OCI-LY7 (cell line): Measurements from ENCODE around the gene KCTD2. TPM values are rescaled to one million over a fixed set of nuclear protein-coding genes. Genes with fewer than 3 reads are reported as not detected.

ENCODE experiments used
- BruUV-seq: library from RNA; stranded (reverse); fragments of 400-500 nt; replicated peaks from 2 replicates; lab custom pipeline; 2021; lab: Mats Ljungman, UMichigan
- CTCF ChIA-PET: fragments of 300-600 bp; sonication (Branson Sonifier 250); formaldehyde crosslinking; loops from one replicate; lab custom pipeline; 2022; ENCODE audit warnings: antibody characterized with exemption; ENCODE audit not compliant: unreplicated experiment; lab: Charles Lee
- POLR2A ChIA-PET: fragments of 300-600 bp; sonication (Branson Sonifier 250); formaldehyde crosslinking; loops from one replicate; lab custom pipeline; 2022; ENCODE audit warnings: antibody characterized with exemption; lab: Charles Lee
- DNase-seq: peaks from one replicate; pipeline ENCODE4 v3.0.0-alpha.2; 2015; ENCODE audit warnings: low spot score
- H2AFZ ChIP-seq: fragments of 200-600 bp; sonication (generic), shearing (Covaris generic); 2 replicates; pipeline ENCODE4 v1.6.1; 2014; ENCODE audit warnings: mild to moderate bottlenecking, antibody characterized with exemption, low read length, moderate library complexity
- H3K27ac ChIP-seq: fragments of 200-600 bp; sonication (generic); 2 replicates; pipeline ENCODE4 v1.5.1; 2014; ENCODE audit warnings: mixed run types, low read depth, mild to moderate bottlenecking, moderate library complexity, low read length, inconsistent platforms; ENCODE audit not compliant: poor library complexity, severe bottlenecking
- H3K36me3 ChIP-seq: fragments of 200-600 bp; sonication (generic); 2 replicates; pipeline ENCODE4 v1.6.1; 2014; ENCODE audit warnings: mild to moderate bottlenecking, antibody characterized with exemption, low read length, moderate library complexity, mixed read lengths; ENCODE audit not compliant: insufficient read depth
- H3K4me1 ChIP-seq: fragments of 200-600 bp; sonication (generic); 2 replicates; pipeline ENCODE4 v1.5.1; 2014; ENCODE audit warnings: mild to moderate bottlenecking, low read length; ENCODE audit not compliant: insufficient read depth, poor library complexity, severe bottlenecking
- H3K4me2 ChIP-seq: fragments of 200-600 bp; sonication (generic); 2 replicates; pipeline ENCODE4 v1.6.1; 2014; ENCODE audit warnings: mild to moderate bottlenecking, low read length
- H3K4me3 ChIP-seq: fragments of 200-600 bp; sonication (generic); 2 replicates; pipeline ENCODE4 v1.5.1; 2014; ENCODE audit warnings: mild to moderate bottlenecking, low read depth, low read length; ENCODE audit not compliant: poor library complexity, severe bottlenecking
- H3K79me2 ChIP-seq: fragments of 200-600 bp; sonication (generic); 2 replicates; pipeline ENCODE4 v1.6.1; 2016; ENCODE audit warnings: low read depth, mild to moderate bottlenecking, low read length, moderate library complexity, mixed read lengths; ENCODE audit not compliant: insufficient read depth
- H3K9me2 ChIP-seq: fragments of 200-600 bp; sonication (generic); 2 replicates; pipeline ENCODE4 v1.6.1; 2016; ENCODE audit warnings: mild to moderate bottlenecking, low read length, mixed read lengths; ENCODE audit not compliant: insufficient read depth
- H3K9me3 ChIP-seq: fragments of 200-600 bp; sonication (generic); 2 replicates; pipeline ENCODE4 v1.6.1; 2014; ENCODE audit warnings: mild to moderate bottlenecking, mixed run types, low read length, mixed read lengths
- H4K20me1 ChIP-seq: fragments of 200-600 bp; sonication (generic); 2 replicates; pipeline ENCODE4 v1.6.1; 2014; ENCODE audit warnings: mild to moderate bottlenecking, antibody characterized with exemption, low read length, moderate library complexity, mixed read lengths; ENCODE audit not compliant: insufficient read depth
- CTCF ChIP-seq: fragments of 200-600 bp; sonication (generic); conservative IDR thresholded peaks from 2 replicates; pipeline ENCODE4 v1.5.1; 2014; ENCODE audit warnings: mild to moderate bottlenecking, antibody characterized with exemption, low read length, moderate library complexity, mixed read lengths
- EZH2phosphoT487 ChIP-seq: fragments of 200-600 bp; sonication (generic); IDR thresholded peaks from 2 replicates; pipeline ENCODE4 v1.6.1; 2018; ENCODE audit warnings: low read depth, borderline replicate concordance, mild to moderate bottlenecking, mixed run types, antibody characterized with exemption, low read length, moderate library complexity, mixed read lengths
- intact Hi-C: fragments of 100-400 bp; cut with micrococcal nuclease; formaldehyde crosslinking; loops from one replicate; pipeline ENCODE4 v1.10.0; 2022; ENCODE audit not compliant: unreplicated experiment
- total RNA-seq, 2 experiments: library from RNA; depleted of rRNA in 1 of 2; stranded (reverse); fragments of >200 nt in 1 of 2; shearing (Covaris generic) in 1 of 2; gene quantifications; 2 replicates each; pipeline ENCODE4 v1.2.3, GENCODE V29; 2014 to 2022

The KCTD2 gene
- total RNA-seq, 2 experiments from 2014 or later: 21.0 to 29.8 TPM

DNA sequence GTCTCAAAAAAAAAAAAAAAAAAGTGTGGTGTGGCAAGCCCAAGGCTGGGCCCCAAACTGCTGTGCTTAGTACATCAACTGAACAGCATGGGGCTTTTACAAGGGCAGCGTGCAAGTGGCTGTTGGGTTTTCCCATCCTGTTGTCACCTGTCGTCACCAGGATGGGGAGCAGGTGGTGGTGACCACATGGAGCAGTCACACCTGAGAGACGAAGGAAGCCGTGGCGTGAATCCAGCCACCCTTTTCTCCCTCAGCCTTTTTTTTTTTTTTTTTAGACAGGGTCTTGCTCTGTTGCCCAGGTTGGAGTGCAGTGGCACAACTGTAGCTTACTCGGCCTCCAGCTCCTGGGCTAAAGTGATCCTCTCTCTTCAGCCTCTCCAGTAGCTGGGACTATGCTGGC, 38.7 kb upstream of the KCTD2 start:
- CTCF ChIA-PET: interaction anchor here (1.1 kb wide), 1 partner anchor 40 kb away, joined by 3 read pairs; no protein-coding TSS in a partner anchor
- no peaks in the 10 kb centered on the region for H4K20me1 ChIP-seq
- no peak overlapping the region for H3K27ac ChIP-seq
- no peak for TF ChIP-seq CTCF
- TF ChIP-seq EZH2phosphoT487: no peak
- DNase-seq: peak; percentile 26
- no TSS peak for BruUV-seq
- no peak overlapping the region for H2AFZ ChIP-seq
- no peaks in the 10 kb centered on the region for H3K36me3 ChIP-seq
- POLR2A ChIA-PET: interaction anchor here (0.6 to 0.8 kb wide), 3 partner anchors 13 to 107 kb away, joined by 3 to 5 read pairs (median 3); no protein-coding TSS in a partner anchor
- H3K9me3 ChIP-seq: no peaks in the 10 kb centered on the region
- peaks cover 9% of the 10 kb centered on the region for H3K4me1 ChIP-seq
- intact Hi-C loops: no loop called here
- no peak overlapping the region for H3K4me3 ChIP-seq
- H3K9me2 ChIP-seq: no peaks in the 10 kb centered on the region
- peaks cover 6% of the 10 kb centered on the region; the same call in 1 of the 2 replicates for H3K79me2 ChIP-seq
- no peak overlapping the region for H3K4me2 ChIP-seq

DNA sequence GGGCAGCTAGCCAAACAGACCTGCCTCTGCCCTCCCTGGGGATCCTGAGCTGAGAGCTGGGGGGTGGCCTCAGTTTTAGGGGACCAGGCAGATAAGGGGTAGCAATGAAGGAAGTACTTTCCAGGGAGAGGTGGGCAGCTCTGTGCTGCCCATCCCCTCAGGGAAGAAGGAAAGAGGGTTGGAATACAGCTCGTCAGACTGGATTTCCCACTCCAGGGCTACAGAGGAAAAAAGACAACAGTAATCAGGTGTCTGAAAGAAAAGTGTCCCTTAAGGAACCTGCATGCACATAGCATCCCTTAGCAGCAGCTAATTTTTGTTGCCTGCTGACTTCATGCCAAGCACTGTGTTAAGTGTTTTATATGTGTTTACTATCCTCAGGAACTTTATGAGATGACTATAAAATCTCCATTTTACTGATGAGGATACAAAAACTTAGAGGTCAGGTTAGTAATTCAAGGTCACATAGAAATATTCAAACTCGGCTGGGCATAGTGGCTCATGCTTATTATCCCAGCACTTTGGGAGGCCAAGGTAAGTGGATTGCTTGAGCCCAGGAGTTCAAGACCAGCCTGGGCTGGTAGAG, 37.8 kb upstream of the KCTD2 start:
- TF ChIP-seq EZH2phosphoT487 (no peak), CTCF (no peak)
- Histone ChIP-seq H3K4me2 (no peak overlapping the region), H3K9me2 (no peaks in the 10 kb centered on the region), H3K36me3 (no peaks in the 10 kb centered on the region), H3K4me3 (no peak overlapping the region), H3K4me1 (peaks cover 16% of the 10 kb centered on the region), H3K79me2 (peaks cover 14% of the 10 kb centered on the region; the same call in 1 of the 2 replicates), H2AFZ (no peak overlapping the region), H4K20me1 (no peaks in the 10 kb centered on the region), H3K9me3 (no peaks in the 10 kb centered on the region), H3K27ac (no peak overlapping the region)
- CTCF ChIA-PET: interaction anchor here (0.6 kb wide), 1 partner anchor 46 kb away, joined by 3 read pairs; no protein-coding TSS in a partner anchor
- DNase-seq: no peak
- intact Hi-C loops: no loop called here
- BruUV-seq: no TSS peak
- POLR2A ChIA-PET: interaction anchor here (0.5 to 0.8 kb wide), 4 partner anchors 11 to 48 kb away, joined by 3 to 5 read pairs (median 3); no protein-coding TSS in a partner anchor
